NB4 (cell line): ENCODE measurements around the gene ZNF444.
"Not testable (repeated sequence)": the region's sequence is repeated elsewhere in the genome, so short reads cannot be mapped to it uniquely, and the experiment has no call there.

Experiments
- CTCF ChIP-seq: IDR thresholded peaks from one replicate; pipeline ENCODE4 v1.5.1; 2012; ENCODE audit warnings: low read depth, low read length
- MAX ChIP-seq: IDR thresholded peaks from 2 replicates; pipeline ENCODE4 v1.6.1; 2011; ENCODE audit warnings: low read depth, low read length
- MYC ChIP-seq: IDR thresholded peaks from 2 replicates; pipeline ENCODE4 v1.6.1; 2011; ENCODE audit warnings: low read depth, low read length
- POLR2A ChIP-seq: IDR thresholded peaks from 2 replicates; pipeline ENCODE4 v1.6.1; 2011; ENCODE audit warnings: mild to moderate bottlenecking; ENCODE audit not compliant: insufficient read length; ENCODE audit errors: extremely low read depth

GRCh38 chr19:56207581-56207980 is 66.5 kb downstream of the ZNF444 start:
- not testable (repeated sequence) for TF ChIP-seq CTCF, POLR2A, MYC, MAX
